ENCODE measurements around the gene TMEM181.

Gene TMEM181

GRCh38 chr6:158636778-158637177, 76.9 kb downstream of the TMEM181 start:
- no peak for DNase-seq
- peaks cover 77% of the 10 kb centered on the region for H3K36me3 Mint-ChIP-seq (ENCODE audit: low read depth)
- no peak for TF ChIP-seq CTCF (IDR thresholded peaks at IDR 0.05)
- H3K27ac Mint-ChIP-seq = no peak overlapping the region
- H3K4me3 Mint-ChIP-seq = no peak overlapping the region
- H3K4me1 Mint-ChIP-seq = peaks cover 38% of the 10 kb centered on the region
- H3K27me3 Mint-ChIP-seq (ENCODE audit: low read depth, poor library complexity) = no peaks in the 10 kb centered on the region
- H3K9me3 Mint-ChIP-seq = no peaks in the 10 kb centered on the region

- TF ChIP-seq CTCF (IDR thresholded peaks at IDR 0.05) = no peak
- no peak for DNase-seq
- Mint-ChIP-seq H3K27ac (peak overlapping the region; percentile 38), H3K4me3 (no peak overlapping the region), H3K4me1 (peaks cover 53% of the 10 kb centered on the region), H3K9me3 (no peaks in the 10 kb centered on the region), H3K27me3 (ENCODE audit: low read depth, poor library complexity) (no peaks in the 10 kb centered on the region), H3K36me3 (ENCODE audit: low read depth) (peaks cover 77% of the 10 kb centered on the region)
Observed at GRCh38 chr6:158638324-158638854, 78.5 kb downstream of the TMEM181 start.

GRCh38 chr6:158639056-158639455, 79.2 kb downstream of the TMEM181 start:
- Mint-ChIP-seq H3K4me1 (peaks cover 58% of the 10 kb centered on the region), H3K36me3 (ENCODE audit: low read depth) (peaks cover 74% of the 10 kb centered on the region), H3K27ac (peak overlapping the region; percentile 38), H3K9me3 (no peaks in the 10 kb centered on the region), H3K27me3 (ENCODE audit: low read depth, poor library complexity) (no peaks in the 10 kb centered on the region), H3K4me3 (no peak overlapping the region)
- no peak for TF ChIP-seq CTCF (IDR thresholded peaks at IDR 0.05)
- no peak for DNase-seq

- no peaks in the 10 kb centered on the region for H3K9me3 Mint-ChIP-seq
- peaks cover 5% of the 10 kb centered on the region for H3K27me3 Mint-ChIP-seq (ENCODE audit: low read depth, poor library complexity)
- DNase-seq = no peak
- no peak for TF ChIP-seq CTCF (IDR thresholded peaks at IDR 0.05)
- H3K27ac Mint-ChIP-seq = peak overlapping the region; percentile 12
- peaks cover 64% of the 10 kb centered on the region for H3K36me3 Mint-ChIP-seq (ENCODE audit: low read depth)
- H3K4me3 Mint-ChIP-seq = peak overlapping the region; percentile 53
- H3K4me1 Mint-ChIP-seq = peaks cover 66% of the 10 kb centered on the region
Observed at GRCh38 chr6:158640519-158640918, 80.6 kb downstream of the TMEM181 start.

GRCh38 chr6:158642097-158642601, 82.3 kb downstream of the TMEM181 start:
- DNase-seq = no peak
- Mint-ChIP-seq H3K27me3 (ENCODE audit: low read depth, poor library complexity) (peaks cover 15% of the 10 kb centered on the region), H3K27ac (no peak overlapping the region), H3K36me3 (ENCODE audit: low read depth) (peaks cover 48% of the 10 kb centered on the region), H3K9me3 (no peaks in the 10 kb centered on the region), H3K4me3 (peak overlapping the region; percentile 98), H3K4me1 (peaks cover 71% of the 10 kb centered on the region)
- no peak for TF ChIP-seq CTCF (IDR thresholded peaks at IDR 0.05)

- Mint-ChIP-seq H3K4me3 (peak overlapping the region; percentile 98), H3K27me3 (ENCODE audit: low read depth, poor library complexity) (peaks cover 15% of the 10 kb centered on the region), H3K27ac (peak overlapping the region; percentile 99), H3K4me1 (peaks cover 62% of the 10 kb centered on the region), H3K9me3 (no peaks in the 10 kb centered on the region), H3K36me3 (ENCODE audit: low read depth) (peaks cover 38% of the 10 kb centered on the region)
- DNase-seq = no peak
- TF ChIP-seq CTCF (IDR thresholded peaks at IDR 0.05) = no peak
Observed at GRCh38 chr6:158643836-158644230, 83.9 kb downstream of the TMEM181 start.

Data from nephron progenitor cell (in vitro differentiated cells).